ENCODE measurements around the gene MT1B. TPM values are rescaled to one million over a fixed set of nuclear protein-coding genes. Genes with fewer than 3 reads are reported as not detected.

Gene MT1B
- total RNA-seq, 1 experiment from 2014 or later, result not detected

GRCh38 chr16:56700631-56701030 lies 48.9 kb downstream of the MT1B start:
- no peak overlapping the region for H2AK5ac ChIP-seq (ENCODE audit: insufficient read length, low read length)
- no peak overlapping the region for H3K4ac ChIP-seq (ENCODE audit: low read depth, low read length)
- no peak for DNase-seq
- H3K18ac ChIP-seq (ENCODE audit: insufficient read length, low read depth, low read length), result no peak overlapping the region
- H3K27me3 ChIP-seq (ENCODE audit: insufficient read depth, low read length), result no peaks in the 10 kb centered on the region
- no peak overlapping the region for H4K5ac ChIP-seq (ENCODE audit: insufficient read length, low read depth, low read length)
- H2BK120ac ChIP-seq (ENCODE audit: low read depth, low read length, poor library complexity, severe bottlenecking), result no peak overlapping the region
- H3T11ph ChIP-seq (ENCODE audit: low read length), result no peak overlapping the region
- TF ChIP-seq CTCF (conservative IDR thresholded peaks at IDR 0.05), result no peak
- no peak overlapping the region for H3K4me3 Mint-ChIP-seq
- peaks cover 0 to 5% (median 5%) of the 10 kb centered on the region in 3 experiments; a peak in 4 of 7 replicates for H3K36me3 Mint-ChIP-seq (ENCODE audit: insufficient read depth in 1 of 3, low read depth in 3 of 3)
- H2BK12ac ChIP-seq (ENCODE audit: insufficient read length, low read depth, low read length), result no peak overlapping the region
- no peak overlapping the region for H4K8ac ChIP-seq (replicated peaks; ENCODE audit: insufficient read length, low read depth, low read length)
- H2BK5ac ChIP-seq (ENCODE audit: insufficient read length, low read length), result no peak overlapping the region
- no CpG with 5 or more reads among the region's 1 CpG for WGBS (ENCODE audit: extremely low coverage, insufficient read length, low lambda C conversion rate)
- no peaks in the 10 kb centered on the region for H3K23me2 ChIP-seq (ENCODE audit: insufficient read length, low read depth, low read length, poor library complexity, severe bottlenecking)
- H3K9me3 Mint-ChIP-seq, result peaks cover 11% of the 10 kb centered on the region in 2 experiments
- H3K14ac ChIP-seq (ENCODE audit: insufficient read depth, low read length), result no peak overlapping the region
- no peaks in the 10 kb centered on the region for H3K9me3 ChIP-seq (ENCODE audit: control insufficient read depth, low read depth, low read length)
- H3K27ac Mint-ChIP-seq, result no peak overlapping the region
- no peak overlapping the region for H3K9ac ChIP-seq (ENCODE audit: extremely low read depth, insufficient read length, low read length)
- no peaks in the 10 kb centered on the region for H3K79me2 ChIP-seq (ENCODE audit: insufficient read depth, low read length)
- peaks cover 14% of the 10 kb centered on the region for H3K27me3 Mint-ChIP-seq (ENCODE audit: low read depth)
- H3K23ac ChIP-seq (ENCODE audit: insufficient read length, low read depth, low read length), result no peak overlapping the region
- H4K91ac ChIP-seq (ENCODE audit: insufficient read length, low read depth, low read length), result no peak overlapping the region
- no peak overlapping the region for H3K27ac ChIP-seq (ENCODE audit: insufficient read length, low read depth, low read length)
- no peak overlapping the region for H2BK15ac ChIP-seq (ENCODE audit: low read depth, low read length)
- H3K56ac ChIP-seq (ENCODE audit: insufficient read length, low read depth, low read length), result no peak overlapping the region
- peaks cover 9% of the 10 kb centered on the region in 2 experiments for H3K4me1 Mint-ChIP-seq
- H2AFZ ChIP-seq (ENCODE audit: low read length), result no peak overlapping the region
- H4K20me1 ChIP-seq (ENCODE audit: control insufficient read depth, insufficient read depth, insufficient read length), result no peaks in the 10 kb centered on the region
- peaks cover 6% of the 10 kb centered on the region for H3K4me1 ChIP-seq (ENCODE audit: insufficient read depth, low read length)
- H3K79me1 ChIP-seq (ENCODE audit: insufficient read depth, low read depth, low read length, poor library complexity, severe bottlenecking), result no peaks in the 10 kb centered on the region
- H2BK20ac ChIP-seq (ENCODE audit: low read depth, low read length, poor library complexity, severe bottlenecking), result no peak overlapping the region
- no peak overlapping the region for H3K4me2 ChIP-seq (ENCODE audit: insufficient read depth, insufficient read length, low read length)

Data from H9 (cell line).